SK-N-SH (cell line): ENCODE measurements around the gene ZSWIM7. TPM values are rescaled to one million over a fixed set of nuclear protein-coding genes. Genes with fewer than 3 reads are reported as not detected.

Source experiments
- CTCF ChIA-PET: fragments of 300-600, 350-600 bp; formaldehyde crosslinking; extraction: SDS; loops from one replicate; lab custom pipeline; 2021; lab: Yijun Ruan, JAX
- POLR2A ChIA-PET: fragments of 350-600 bp; sonication (Branson Sonifier 250); formaldehyde crosslinking; extraction: SDS; loops from one replicate; lab custom pipeline; 2020; ENCODE audit warnings: antibody characterized with exemption, inconsistent platforms; lab: Yijun Ruan, JAX
- DNase-seq: peaks from one replicate; pipeline ENCODE4 v3.0.0; 2012
- H2AFZ ChIP-seq: fragments of 200-600 bp; sonication (generic); 2 replicates; pipeline ENCODE4 v1.8.1; 2016; ENCODE audit warnings: antibody characterized with exemption, mild to moderate bottlenecking, low read depth
- H3F3A ChIP-seq: fragments of 200-600 bp; sonication (generic); replicated peaks from 2 replicates; pipeline ENCODE3; 2016; ENCODE audit warnings: antibody characterized with exemption, mild to moderate bottlenecking; ENCODE audit not compliant: insufficient read depth
- H3K27ac ChIP-seq, 2 experiments: fragments of 200-500 bp in 1 of 2; fragments of 200-600 bp in 1 of 2; sonication (Bioruptor generic) in 1 of 2; sonication (generic), shearing (Covaris generic) in 1 of 2; 2 replicates each; pipeline versions ENCODE4 v1.5.1 to v1.6.1; 2014 to 2016; ENCODE audit warnings: low read depth in 2 of 2, inconsistent platforms in 1 of 2, low read length in 1 of 2, mild to moderate bottlenecking in 1 of 2, mixed read lengths in 1 of 2
- H3K27me3 ChIP-seq: fragments of 200-600 bp; sonication (generic), shearing (Covaris generic); 2 replicates; pipeline ENCODE4 v1.6.1; 2016; ENCODE audit warnings: mixed run types; ENCODE audit not compliant: insufficient read depth
- H3K36me3 ChIP-seq, 2 experiments: fragments of 200-500 bp in 1 of 2; fragments of 200-600 bp in 1 of 2; sonication (Bioruptor generic) in 1 of 2; sonication (generic) in 1 of 2; replicated peaks in 1 of 2; 2 replicates each; pipeline versions ENCODE3 to v1.5.1; 2014 to 2016; ENCODE audit warnings: low read length in 1 of 2, mild to moderate bottlenecking in 1 of 2; ENCODE audit not compliant: insufficient read depth in 2 of 2, control insufficient read depth in 1 of 2
- H3K4me1 ChIP-seq, 2 experiments: fragments of 200-500 bp in 1 of 2; fragments of 200-600 bp in 1 of 2; sonication (Bioruptor generic) in 1 of 2; sonication (generic), shearing (Covaris generic) in 1 of 2; 2 replicates each; pipeline versions ENCODE4 v1.5.1 to v1.6.1; 2014 to 2016; ENCODE audit warnings: low read depth in 1 of 2, low read length in 1 of 2, mixed run types in 1 of 2; ENCODE audit not compliant: insufficient read depth in 2 of 2, control insufficient read depth in 1 of 2
- H3K4me2 ChIP-seq: fragments of 200-600 bp; sonication (generic), shearing (Covaris generic); 2 replicates; pipeline ENCODE4 v1.6.1; 2017; ENCODE audit warnings: mixed run types
- H3K4me3 ChIP-seq, 2 experiments: fragments of 200-500 bp in 1 of 2; fragments of 200-600 bp in 1 of 2; sonication (Bioruptor generic) in 1 of 2; sonication (generic), shearing (Covaris generic) in 1 of 2; 2 replicates each; pipeline versions ENCODE4 v1.5.1 to v1.8.1; 2014 to 2016; ENCODE audit warnings: low read depth in 2 of 2, inconsistent platforms in 1 of 2, low read length in 1 of 2, mild to moderate bottlenecking in 1 of 2, mixed read lengths in 1 of 2, moderate library complexity in 1 of 2
- H3K79me2 ChIP-seq: fragments of 200-600 bp; sonication (generic); 2 replicates; pipeline ENCODE4 v1.8.1; 2017; ENCODE audit warnings: mild to moderate bottlenecking; ENCODE audit not compliant: insufficient read depth
- H3K9ac ChIP-seq: fragments of 200-600 bp; sonication (generic); 2 replicates; pipeline ENCODE4 v1.6.1; 2017; ENCODE audit warnings: mixed run types
- H3K9me2 ChIP-seq: fragments of 200-600 bp; sonication (generic); 2 replicates; pipeline ENCODE4 v1.6.1; 2017; ENCODE audit warnings: mixed run types
- H3K9me3 ChIP-seq: fragments of 200-600 bp; sonication (generic); 2 replicates; pipeline ENCODE4 v1.6.1; 2017; ENCODE audit warnings: mixed run types, mild to moderate bottlenecking, moderate library complexity
- H4K20me1 ChIP-seq: fragments of 200-600 bp; sonication (generic); 2 replicates; pipeline ENCODE4 v1.6.1; 2017; ENCODE audit warnings: mild to moderate bottlenecking, mixed run types; ENCODE audit not compliant: insufficient read depth
- EP300 ChIP-seq, 2 experiments: IDR thresholded peaks; 2 replicates each; pipeline versions ENCODE4 v1.4.0 to v1.6.1; 2012; ENCODE audit warnings: borderline replicate concordance in 1 of 2, low read depth in 1 of 2, low read length in 1 of 2
- FOSL2 ChIP-seq: IDR thresholded peaks from 2 replicates; pipeline ENCODE4 v1.4.0; 2012; ENCODE audit warnings: low read depth, mild to moderate bottlenecking, moderate library complexity, borderline replicate concordance
- FOXJ3 ChIP-seq: sonication (generic); formaldehyde crosslinking; IDR thresholded peaks from 2 replicates; pipeline ENCODE4 v1.5.1; 2020; ENCODE audit warnings: mild to moderate bottlenecking, missing genetic modification reagents
- JUND ChIP-seq: IDR thresholded peaks from 2 replicates; pipeline ENCODE4 v1.4.0; 2012
- MAX ChIP-seq: IDR thresholded peaks from 2 replicates; pipeline ENCODE4 v1.4.0; 2012; ENCODE audit warnings: low read depth
- MEF2A ChIP-seq: IDR thresholded peaks from 2 replicates; pipeline ENCODE4 v1.4.0; 2012; ENCODE audit warnings: low read depth, borderline replicate concordance
- NFIC ChIP-seq: IDR thresholded peaks from 2 replicates; pipeline ENCODE4 v1.4.0; 2012; ENCODE audit warnings: borderline replicate concordance
- POLR2AphosphoS5 ChIP-seq: IDR thresholded peaks from 2 replicates; pipeline ENCODE4 v1.6.1; 2012; ENCODE audit warnings: low read depth, low read length
- RXRA ChIP-seq: IDR thresholded peaks from 2 replicates; pipeline ENCODE4 v1.4.0; 2012; ENCODE audit warnings: low read depth, mild to moderate bottlenecking, borderline replicate concordance
- SIN3A ChIP-seq: IDR thresholded peaks from 2 replicates; pipeline ENCODE4 v1.6.1; 2012; ENCODE audit warnings: low read depth, mild to moderate bottlenecking, low read length, moderate library complexity, borderline replicate concordance
- TEAD4 ChIP-seq: IDR thresholded peaks from 2 replicates; pipeline ENCODE4 v1.4.0; 2012; ENCODE audit warnings: mild to moderate bottlenecking, borderline replicate concordance; ENCODE audit not compliant: insufficient read depth
- whole genome bisulfite sequencing: methylation state at CpG from one replicate; pipeline ENCODE4 v1.1.6; 2017; ENCODE audit warnings: low lambda C conversion rate; 5-methylcytosine and 5-hydroxymethylcytosine counted together
- polyA plus RNA-seq, 3 experiments: library from polyadenylated mRNA; depleted of rRNA; stranded (reverse); fragments of >200 nt; gene quantifications; 2 replicates each; pipeline ENCODE4 v1.2.3, GENCODE V29; 2012
- TF ChIP-seq, protein P1 (sequence below): IDR thresholded peaks from 2 replicates; pipeline ENCODE4; 2012
- TF ChIP-seq, protein P2 (sequence below): IDR thresholded peaks from 2 replicates; pipeline ENCODE4 v1.4.0; 2012; ENCODE audit warnings: low read depth, borderline replicate concordance
- TF ChIP-seq, protein P3 (sequence below): fragments of 200-600 bp; sonication (generic); IDR thresholded peaks from 2 replicates; pipeline ENCODE4 v1.6.1; 2017; ENCODE audit warnings: antibody characterized with exemption, mild to moderate bottlenecking, moderate library complexity

The ZSWIM7 gene
- polyA plus RNA-seq, 1 of the 3 experiments (the other 2 are of a cell fraction), result 63.3 TPM

- ChIA-PET CTCF (no interaction called here), POLR2A (no interaction called here)
- Histone ChIP-seq H3K27ac (no peak overlapping the region), H3K79me2 (no peaks in the 10 kb centered on the region), H3F3A (peaks cover 33% of the 10 kb centered on the region), H3K9me2 (no peaks in the 10 kb centered on the region), H3K27me3 (no peaks in the 10 kb centered on the region), H3K4me3 (no peak overlapping the region), H3K4me2 (no peak overlapping the region), H2AFZ (no peak overlapping the region), H3K9ac (no peak overlapping the region), H4K20me1 (no peaks in the 10 kb centered on the region), H3K4me1 (peaks cover 0 to 22% of the 10 kb centered on the region in 2 experiments; a peak in 1 of 4 replicates), H3K9me3 (no peaks in the 10 kb centered on the region), H3K36me3 (no peaks in the 10 kb centered on the region)
- WGBS, result 81% methylated on average over 6 of the region's 6 CpGs
- no peak for TF ChIP-seq MAX
- no peak for TF ChIP-seq TEAD4
- TF ChIP-seq FOXJ3 (CRISPR knock-in tag), result no peak
- TF ChIP-seq, protein P1, sequence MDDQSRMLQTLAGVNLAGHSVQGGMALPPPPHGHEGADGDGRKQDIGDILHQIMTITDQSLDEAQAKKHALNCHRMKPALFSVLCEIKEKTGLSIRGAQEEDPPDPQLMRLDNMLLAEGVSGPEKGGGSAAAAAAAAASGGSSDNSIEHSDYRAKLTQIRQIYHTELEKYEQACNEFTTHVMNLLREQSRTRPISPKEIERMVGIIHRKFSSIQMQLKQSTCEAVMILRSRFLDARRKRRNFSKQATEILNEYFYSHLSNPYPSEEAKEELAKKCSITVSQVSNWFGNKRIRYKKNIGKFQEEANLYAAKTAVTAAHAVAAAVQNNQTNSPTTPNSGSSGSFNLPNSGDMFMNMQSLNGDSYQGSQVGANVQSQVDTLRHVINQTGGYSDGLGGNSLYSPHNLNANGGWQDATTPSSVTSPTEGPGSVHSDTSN, result peak; percentile 55; the same call in 1 of the 2 replicates
- DNase-seq, result no peak
These were observed 42.3 kb downstream of the ZSWIM7 start for GRCh38 chr17:15957206-15957605.

DNA sequence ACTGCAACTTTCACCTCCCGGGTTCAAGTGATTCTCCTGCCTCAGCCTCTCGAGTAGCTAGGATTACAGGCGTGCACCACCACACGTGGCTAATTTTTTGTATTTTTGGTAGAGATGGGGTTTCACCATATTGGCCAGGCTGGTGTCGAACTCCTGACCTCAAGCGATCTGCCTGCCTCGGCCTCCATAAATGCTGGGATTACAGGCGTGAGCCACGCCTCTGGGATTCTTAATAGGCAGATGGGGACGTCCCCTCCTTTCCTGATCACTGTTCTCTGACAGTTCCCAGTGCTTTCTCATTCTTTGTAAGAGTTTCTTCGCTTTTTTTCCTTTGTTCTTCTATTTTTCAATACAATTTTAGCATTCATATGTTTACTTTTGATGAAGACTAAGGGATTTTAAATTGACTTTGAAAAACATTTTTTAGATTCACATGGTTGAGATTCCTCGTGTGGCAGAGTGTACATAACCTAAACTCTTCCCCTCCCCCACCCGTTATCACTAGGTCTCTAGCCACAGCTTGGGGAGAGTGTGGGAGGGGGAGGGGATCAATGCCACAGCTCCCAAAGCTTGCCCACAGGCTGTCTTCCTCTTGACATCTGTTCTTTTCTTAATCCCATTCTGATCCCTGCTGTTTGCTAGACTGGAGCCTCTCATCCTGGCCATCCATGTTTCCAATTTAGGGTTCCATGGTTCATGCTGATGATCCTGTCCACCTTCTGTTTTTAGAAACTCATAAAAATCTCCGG, 43.5 kb downstream of the ZSWIM7 start:
- Histone ChIP-seq H3K36me3 (no peaks in the 10 kb centered on the region), H3K27me3 (no peaks in the 10 kb centered on the region), H2AFZ (no peak overlapping the region), H3K4me2 (no peak overlapping the region), H3K9me2 (no peaks in the 10 kb centered on the region), H3F3A (peaks cover 33% of the 10 kb centered on the region), H3K9ac (no peak overlapping the region), H3K79me2 (no peaks in the 10 kb centered on the region), H3K9me3 (no peaks in the 10 kb centered on the region), H3K27ac (no peak overlapping the region), H4K20me1 (no peaks in the 10 kb centered on the region), H3K4me1 (peaks cover 0 to 22% of the 10 kb centered on the region in 2 experiments; a peak in 1 of 4 replicates), H3K4me3 (no peak overlapping the region)
- WGBS, result 91% methylated on average over 14 of the region's 14 CpGs
- TF ChIP-seq SIN3A (no peak), RXRA (no peak), EP300 (IDR thresholded peaks at IDR 0.05; ENCODE audit: borderline replicate concordance in 1 of 2, low read depth in 1 of 2, low read length in 1 of 2) (no peak)
- DNase-seq, result no peak
- CTCF ChIA-PET, result interaction anchor here (0.9 kb wide), 1 partner anchor 12 kb away, joined by 3 read pairs; no protein-coding TSS in a partner anchor
- POLR2A ChIA-PET, result no interaction called here

DNA sequence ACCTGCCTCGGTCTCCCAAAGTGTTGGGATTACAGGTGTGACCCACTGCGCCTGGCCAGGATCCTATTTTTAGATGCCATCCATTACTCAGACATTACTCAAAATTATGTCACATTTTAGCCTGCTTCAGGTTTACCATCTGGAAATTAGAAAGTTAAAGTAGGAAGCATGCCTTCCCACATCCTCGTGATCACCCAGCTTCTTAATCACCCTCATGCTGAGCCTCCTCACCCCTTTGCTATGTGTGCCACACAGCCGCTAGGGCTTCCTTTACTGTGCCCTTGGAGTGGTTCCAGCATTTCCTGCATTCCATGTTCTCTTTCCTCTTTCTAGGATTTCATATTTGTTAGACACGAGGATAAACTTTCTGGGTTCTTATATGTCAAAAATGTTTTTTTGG, 45.3 kb downstream of the ZSWIM7 start:
- ChIA-PET CTCF (no interaction called here), POLR2A (no interaction called here)
- 20% methylated on average over 5 of the region's 5 CpGs for WGBS
- Histone ChIP-seq H3K9me3 (no peaks in the 10 kb centered on the region), H3K4me1 (peaks cover 0 to 18% of the 10 kb centered on the region in 2 experiments; a peak in 1 of 4 replicates), H3K27ac (peak overlapping the region in 1 of 2 experiments; percentile 59; a peak in 2 of 4 replicates), H3K36me3 (no peaks in the 10 kb centered on the region), H3K79me2 (no peaks in the 10 kb centered on the region), H4K20me1 (no peaks in the 10 kb centered on the region), H2AFZ (no peak overlapping the region), H3K27me3 (no peaks in the 10 kb centered on the region), H3K9ac (no peak overlapping the region), H3F3A (peaks cover 25% of the 10 kb centered on the region), H3K4me2 (peak overlapping the region; percentile 55; the same call in 1 of the 2 replicates), H3K4me3 (no peak overlapping the region), H3K9me2 (no peaks in the 10 kb centered on the region)
- no peak for DNase-seq
- peak; percentile 72 for TF ChIP-seq FOSL2
- TF ChIP-seq, protein P2, sequence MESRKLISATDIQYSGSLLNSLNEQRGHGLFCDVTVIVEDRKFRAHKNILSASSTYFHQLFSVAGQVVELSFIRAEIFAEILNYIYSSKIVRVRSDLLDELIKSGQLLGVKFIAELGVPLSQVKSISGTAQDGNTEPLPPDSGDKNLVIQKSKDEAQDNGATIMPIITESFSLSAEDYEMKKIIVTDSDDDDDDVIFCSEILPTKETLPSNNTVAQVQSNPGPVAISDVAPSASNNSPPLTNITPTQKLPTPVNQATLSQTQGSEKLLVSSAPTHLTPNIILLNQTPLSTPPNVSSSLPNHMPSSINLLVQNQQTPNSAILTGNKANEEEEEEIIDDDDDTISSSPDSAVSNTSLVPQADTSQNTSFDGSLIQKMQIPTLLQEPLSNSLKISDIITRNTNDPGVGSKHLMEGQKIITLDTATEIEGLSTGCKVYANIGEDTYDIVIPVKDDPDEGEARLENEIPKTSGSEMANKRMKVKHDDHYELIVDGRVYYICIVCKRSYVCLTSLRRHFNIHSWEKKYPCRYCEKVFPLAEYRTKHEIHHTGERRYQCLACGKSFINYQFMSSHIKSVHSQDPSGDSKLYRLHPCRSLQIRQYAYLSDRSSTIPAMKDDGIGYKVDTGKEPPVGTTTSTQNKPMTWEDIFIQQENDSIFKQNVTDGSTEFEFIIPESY, result no peak
- peak; percentile 52; the same call in 1 of the 2 replicates for TF ChIP-seq RXRA
- TF ChIP-seq SIN3A, result peak; percentile 64; the same call in 1 of the 2 replicates
- TF ChIP-seq NFIC, result peak; percentile 93
- TF ChIP-seq TEAD4, result peak; percentile 78
- TF ChIP-seq JUND, result peak; percentile 74
- TF ChIP-seq, protein P3, sequence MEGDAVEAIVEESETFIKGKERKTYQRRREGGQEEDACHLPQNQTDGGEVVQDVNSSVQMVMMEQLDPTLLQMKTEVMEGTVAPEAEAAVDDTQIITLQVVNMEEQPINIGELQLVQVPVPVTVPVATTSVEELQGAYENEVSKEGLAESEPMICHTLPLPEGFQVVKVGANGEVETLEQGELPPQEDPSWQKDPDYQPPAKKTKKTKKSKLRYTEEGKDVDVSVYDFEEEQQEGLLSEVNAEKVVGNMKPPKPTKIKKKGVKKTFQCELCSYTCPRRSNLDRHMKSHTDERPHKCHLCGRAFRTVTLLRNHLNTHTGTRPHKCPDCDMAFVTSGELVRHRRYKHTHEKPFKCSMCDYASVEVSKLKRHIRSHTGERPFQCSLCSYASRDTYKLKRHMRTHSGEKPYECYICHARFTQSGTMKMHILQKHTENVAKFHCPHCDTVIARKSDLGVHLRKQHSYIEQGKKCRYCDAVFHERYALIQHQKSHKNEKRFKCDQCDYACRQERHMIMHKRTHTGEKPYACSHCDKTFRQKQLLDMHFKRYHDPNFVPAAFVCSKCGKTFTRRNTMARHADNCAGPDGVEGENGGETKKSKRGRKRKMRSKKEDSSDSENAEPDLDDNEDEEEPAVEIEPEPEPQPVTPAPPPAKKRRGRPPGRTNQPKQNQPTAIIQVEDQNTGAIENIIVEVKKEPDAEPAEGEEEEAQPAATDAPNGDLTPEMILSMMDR, result peak; percentile 25
- peak; percentile 90 for TF ChIP-seq MAX
- peak; percentile 44; the same call in 1 of the 2 replicates for TF ChIP-seq POLR2AphosphoS5
- TF ChIP-seq MEF2A, result peak; percentile 82
